NCI-H128 (cell line): ENCODE results near the gene MEGF9.

Experiments
- DNase-seq: peaks from one replicate; lab custom pipeline; 2025; ENCODE audit not compliant: unreplicated experiment; lab: John Stamatoyannopoulos, UW

MEGF9 gene

GRCh38 chr9:120627073-120627472 is 87.2 kb downstream of the MEGF9 start:
- no peak for DNase-seq

- no peak for DNase-seq
These were observed 87.8 kb downstream of the MEGF9 start for GRCh38 chr9:120626512-120626911.

- no peak for DNase-seq
These were observed 89.0 kb downstream of the MEGF9 start for GRCh38 chr9:120625222-120625621.

GRCh38 chr9:120622790-120623189 is 91.5 kb downstream of the MEGF9 start:
- DNase-seq = no peak

- no peak for DNase-seq
These were observed 92.3 kb downstream of the MEGF9 start for GRCh38 chr9:120621941-120622340.

- DNase-seq = peak; percentile 40
These were observed 94.3 kb downstream of the MEGF9 start for GRCh38 chr9:120619751-120620655.

GRCh38 chr9:120616966-120617935 is 97.0 kb downstream of the MEGF9 start:
- no peak for DNase-seq

- no peak for DNase-seq
These were observed 102.1 kb downstream of the MEGF9 start for GRCh38 chr9:120612218-120612617.

- no peak for DNase-seq
These were observed 102.6 kb downstream of the MEGF9 start for GRCh38 chr9:120611690-120612068.

DNA sequence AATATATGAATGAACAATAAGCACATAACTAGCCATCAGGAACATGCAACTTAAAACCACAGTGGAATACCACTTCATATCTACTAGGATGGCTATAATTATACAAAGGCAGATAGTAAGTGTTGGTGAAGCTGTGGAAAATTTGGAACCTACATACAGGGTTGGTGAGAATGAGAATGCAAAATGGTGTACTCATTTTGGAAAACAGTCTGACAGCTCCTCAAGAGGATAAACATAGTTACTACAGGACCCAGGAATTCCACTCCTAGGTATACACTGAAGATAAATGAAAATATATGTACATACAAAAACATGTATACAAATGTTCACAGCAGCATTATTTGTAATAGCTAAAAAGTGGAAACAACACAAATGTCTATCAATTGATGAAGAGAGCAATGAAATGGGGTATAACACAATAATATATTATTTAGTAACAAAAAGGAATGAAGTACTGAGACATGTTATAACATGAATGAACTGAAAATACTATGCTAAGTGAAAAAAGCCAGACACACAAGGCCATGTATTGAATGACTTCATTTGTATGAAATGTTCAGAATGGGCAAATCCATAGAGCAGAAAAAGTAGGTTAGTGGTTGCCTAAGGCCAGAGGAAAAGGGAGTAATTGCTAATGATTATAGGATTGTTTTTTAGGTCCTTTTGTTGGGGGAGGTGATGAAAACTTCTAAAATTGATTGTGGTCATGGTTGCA is 103.1 kb downstream of the MEGF9 start:
- DNase-seq = no peak

DNA sequence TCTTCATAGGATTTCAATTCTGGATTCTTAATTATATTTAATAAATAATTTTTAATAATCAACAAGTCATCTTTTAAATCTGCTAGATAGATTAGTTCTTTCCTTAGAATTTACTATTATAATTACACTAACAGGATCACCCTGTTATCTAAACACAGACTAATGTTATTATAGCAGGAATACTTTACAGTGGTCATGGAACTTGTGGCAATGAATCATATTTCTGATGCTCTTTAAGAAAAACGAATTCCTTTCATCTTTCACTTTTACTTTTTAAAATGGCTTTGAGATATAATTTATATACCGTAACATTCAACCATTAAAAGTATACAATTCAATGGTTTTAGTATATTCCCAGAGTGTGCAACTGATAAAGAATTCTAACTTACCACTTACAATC is 104.6 kb downstream of the MEGF9 start:
- DNase-seq = no peak

GRCh38 chr9:120608421-120608820 is 105.8 kb downstream of the MEGF9 start:
- no peak for DNase-seq

DNA sequence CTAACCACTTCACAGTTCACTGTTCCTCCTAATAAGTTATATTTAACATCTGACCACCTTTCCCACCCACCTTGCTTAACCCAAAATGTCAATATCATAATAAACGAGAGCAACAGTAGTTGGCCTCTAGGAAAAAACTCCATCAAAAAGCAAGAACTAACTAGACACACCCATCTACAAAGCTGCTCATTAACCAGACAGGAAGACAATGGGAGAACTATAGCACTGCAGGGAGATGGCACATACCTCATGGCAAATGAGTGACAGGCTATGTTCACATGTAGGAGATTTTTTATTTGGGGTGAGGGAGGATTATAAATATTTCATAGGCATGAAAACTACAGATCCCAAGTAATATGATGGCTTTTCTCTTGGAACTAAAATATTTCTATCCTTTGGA is 110.7 kb downstream of the MEGF9 start:
- DNase-seq = no peak

GRCh38 chr9:120603010-120603409 is 111.3 kb downstream of the MEGF9 start:
- DNase-seq = no peak

GRCh38 chr9:120593955-120594277 is 120.4 kb downstream of the MEGF9 start:
- no peak for DNase-seq

GRCh38 chr9:120593250-120593954 is 120.9 kb downstream of the MEGF9 start:
- no peak for DNase-seq

GRCh38 chr9:120592210-120592609 is 122.1 kb downstream of the MEGF9 start:
- DNase-seq = no peak

DNA sequence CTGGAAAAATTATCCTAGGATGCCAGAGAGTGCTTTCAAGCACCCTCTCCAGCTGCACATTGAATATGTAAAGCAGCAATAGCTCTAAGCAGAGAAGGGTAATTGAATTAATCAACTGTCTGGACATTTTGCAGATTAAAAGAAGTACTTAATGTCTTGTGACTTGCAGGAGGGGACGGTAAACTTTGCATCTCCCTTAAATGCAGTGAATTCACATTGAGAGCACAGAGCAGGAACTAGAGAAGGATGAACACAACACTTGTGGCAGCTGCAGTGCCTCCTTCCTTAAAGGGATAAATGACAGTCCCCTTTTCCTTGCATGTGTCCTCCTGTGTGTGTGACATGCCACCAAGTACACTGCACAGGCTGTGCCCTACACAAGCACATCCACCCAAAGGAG is 126.9 kb downstream of the MEGF9 start:
- DNase-seq = no peak

DNA sequence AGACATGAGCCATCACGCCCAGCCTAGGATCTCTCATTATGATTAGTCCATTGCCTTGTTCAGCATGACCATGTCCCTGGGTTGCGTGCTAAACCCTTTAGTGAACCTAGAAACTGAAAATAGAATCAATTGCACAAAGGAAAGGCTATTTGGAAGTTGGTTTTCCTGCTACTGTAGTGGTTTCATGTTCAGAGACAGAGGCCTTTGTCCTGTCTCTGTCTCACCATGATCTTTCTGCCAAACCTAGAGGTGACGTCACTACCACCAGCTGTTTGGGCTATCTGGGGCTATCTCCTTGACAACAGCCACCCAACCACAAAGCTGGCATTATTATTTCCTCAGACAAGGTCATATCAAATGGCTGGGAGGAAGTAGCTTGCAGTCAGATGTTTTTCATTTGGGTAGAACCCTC is 130.3 kb downstream of the MEGF9 start:
- no peak for DNase-seq

DNA sequence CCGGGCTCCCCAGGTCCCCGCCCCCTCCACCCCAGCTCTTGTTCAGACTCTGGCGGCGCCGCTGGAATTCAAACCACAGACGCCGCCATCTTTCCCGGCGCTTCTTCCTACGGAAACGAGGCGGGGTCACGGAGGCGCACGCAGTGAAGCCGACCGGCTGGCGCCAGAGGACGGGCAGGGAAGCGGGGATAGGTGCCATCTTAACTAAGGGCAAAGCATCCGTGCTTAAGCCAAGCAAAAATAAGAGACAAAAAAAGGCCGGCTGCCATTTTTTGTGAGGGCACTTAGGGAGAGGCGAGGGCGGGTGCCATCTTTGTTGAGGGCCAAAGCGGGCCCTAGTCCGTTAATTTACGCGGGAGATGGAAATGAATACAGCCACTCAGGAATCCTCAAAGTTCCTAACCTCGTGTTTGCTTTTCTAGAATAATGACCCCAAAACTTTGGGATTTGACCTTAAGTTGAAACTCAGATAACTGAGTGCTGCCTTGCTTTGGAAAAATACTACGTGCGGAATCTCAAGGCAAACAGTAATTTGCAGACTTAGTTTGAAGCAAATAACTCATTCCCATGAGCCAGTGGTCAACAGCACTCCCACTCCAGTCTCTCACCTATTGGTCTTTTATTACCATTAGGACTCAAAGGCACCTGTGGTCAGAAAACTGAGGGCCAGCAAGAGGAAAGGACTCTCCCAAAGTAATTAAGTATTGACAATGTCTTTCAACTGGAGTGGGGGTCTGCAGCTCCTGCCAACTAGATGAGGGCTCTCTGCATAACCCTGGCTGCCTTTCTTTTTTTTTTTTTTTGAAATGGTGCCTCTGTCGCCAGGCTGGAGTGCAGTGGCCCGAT is 134.0 kb downstream of the MEGF9 start, which contains the start of gene CDK5RAP2:
CDK5RAP2 (minus strand) TSS at position 117 of the 846 bp plus-strand sequence. CDS start 189 bp downstream, outside the sequence.
- peak; percentile 96 for DNase-seq
